Endodermal cell (in vitro differentiated cells): ENCODE data around the gene ASPSCR1. TPM values are rescaled to one million over a fixed set of nuclear protein-coding genes. Genes with fewer than 3 reads are reported as not detected.

ENCODE experiments used
- DNase-seq: peaks from one replicate; pipeline ENCODE4 v3.0.0-alpha.2; 2017
- H3K27ac ChIP-seq: 2 replicates; pipeline ENCODE4 v1.5.1; 2013; ENCODE audit warnings: mild to moderate bottlenecking, low read depth, low read length, moderate library complexity
- H3K27me3 ChIP-seq: 2 replicates; pipeline ENCODE4 v1.6.1; 2013; ENCODE audit warnings: mild to moderate bottlenecking, low read length, moderate library complexity; ENCODE audit not compliant: insufficient read depth, control insufficient read depth, poor library complexity, severe bottlenecking
- H3K36me3 ChIP-seq: 2 replicates; pipeline ENCODE4 v1.7.0; 2013; ENCODE audit warnings: mild to moderate bottlenecking, low read length, moderate library complexity; ENCODE audit not compliant: control insufficient read depth, insufficient read depth
- H3K4me1 ChIP-seq: one replicate; pipeline ENCODE4 v1.7.0; 2013; ENCODE audit warnings: low read length; ENCODE audit not compliant: control insufficient read depth, insufficient read depth
- H3K4me3 ChIP-seq: 2 replicates; pipeline ENCODE4 v1.5.1; 2013; ENCODE audit warnings: mild to moderate bottlenecking, low read length, moderate library complexity
- H3K9ac ChIP-seq: 2 replicates; pipeline ENCODE4 v1.6.1; 2013; ENCODE audit warnings: mild to moderate bottlenecking, low read length, moderate library complexity; ENCODE audit not compliant: poor library complexity, severe bottlenecking; ENCODE audit errors: extremely low read depth
- H3K9me3 ChIP-seq: 2 replicates; pipeline ENCODE4 v1.6.1; 2013; ENCODE audit warnings: mild to moderate bottlenecking, low read length, moderate library complexity; ENCODE audit not compliant: control insufficient read depth
- H3K27ac Mint-ChIP-seq: 2 replicates; pipeline ENCODE4 v1.8.0; 2020; ENCODE audit warnings: mixed read lengths
- H3K27me3 Mint-ChIP-seq: 2 replicates; pipeline ENCODE4 v1.8.0; 2021; ENCODE audit warnings: mild to moderate bottlenecking, mixed read lengths; ENCODE audit not compliant: insufficient read depth
- H3K36me3 Mint-ChIP-seq: 2 replicates; pipeline ENCODE4 v1.8.0; 2020; ENCODE audit warnings: low read depth, mixed read lengths
- H3K4me1 Mint-ChIP-seq: 2 replicates; pipeline ENCODE4 v1.8.0; 2020; ENCODE audit warnings: mixed read lengths
- H3K4me3 Mint-ChIP-seq: 2 replicates; pipeline ENCODE4 v1.8.0; 2020; ENCODE audit warnings: mild to moderate bottlenecking, moderate library complexity, mixed read lengths
- H3K9me3 Mint-ChIP-seq: 2 replicates; pipeline ENCODE4 v1.8.0; 2020; ENCODE audit warnings: mild to moderate bottlenecking, mixed read lengths
- CTCF ChIP-seq: fragments of 200-600 bp; sonication (generic); conservative IDR thresholded peaks from 2 replicates; pipeline ENCODE4 v1.5.0; 2021; ENCODE audit warnings: antibody characterized with exemption, mild to moderate bottlenecking
- WGBS, 2 experiments: methylation state at CpG; one replicate each; pipeline versions ENCODE4 v1.1.5 to v1.1.7; 2013; ENCODE audit warnings: missing lambda C conversion rate in 2 of 2, mixed read lengths in 1 of 2; ENCODE audit not compliant: insufficient coverage in 1 of 2, insufficient read length in 1 of 2; 5-methylcytosine and 5-hydroxymethylcytosine counted together
- total RNA-seq, 2 donors: library from RNA; stranded (reverse); fragmentation: NEBNext Ultra II Directional in 1 of 2; extraction: Animal tissue kit (Norgen Biotek cat#: 25700) in 1 of 2; gene quantifications; 2 replicates in 1 of 2; 3 replicates in 1 of 2; pipeline ENCODE4 v1.2.1, GENCODE V29; 2021

ASPSCR1 gene
- total RNA-seq, 2 donors from 2014 or later: 50.8 to 65.4 TPM

DNA sequence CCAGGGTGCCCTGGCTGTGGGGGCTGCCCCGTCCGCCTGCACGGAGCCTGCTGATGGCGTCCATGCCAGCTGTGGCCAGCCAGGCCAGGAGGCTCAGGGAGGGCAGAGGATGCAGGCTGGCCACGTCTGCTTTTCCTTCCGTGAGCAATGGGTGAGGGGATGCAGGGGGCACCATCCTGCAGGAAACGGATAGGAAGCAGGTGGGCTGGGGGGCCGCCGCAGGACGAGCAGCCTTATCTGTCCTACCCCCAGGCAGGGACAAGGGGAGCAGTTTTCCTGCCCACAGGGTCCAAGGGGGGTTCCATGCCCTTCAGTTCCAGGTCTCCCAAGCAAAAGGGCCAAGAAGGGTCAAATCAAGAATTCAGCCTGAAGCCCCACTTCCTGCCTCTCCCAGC, 81.4 kb downstream of the ASPSCR1 start:
- no peak for DNase-seq
- WGBS, 2 experiments: 95 to 97% methylated on average over 6 to 10 of the region's 10 CpGs
- Histone ChIP-seq H3K27me3 (no peaks in the 10 kb centered on the region), H3K27ac (no peak overlapping the region), H3K9me3 (no peaks in the 10 kb centered on the region), H3K4me1 (no peaks in the 10 kb centered on the region), H3K36me3 (peaks cover 37% of the 10 kb centered on the region), H3K4me3 (no peak overlapping the region), H3K9ac (no peak overlapping the region)
- H3K4me3 Mint-ChIP-seq: no peak overlapping the region
- no peak for TF ChIP-seq CTCF
- H3K9me3 Mint-ChIP-seq: no peaks in the 10 kb centered on the region
- no peaks in the 10 kb centered on the region for H3K27me3 Mint-ChIP-seq
- H3K4me1 Mint-ChIP-seq: no peaks in the 10 kb centered on the region
- no peak overlapping the region for H3K27ac Mint-ChIP-seq
- peaks cover 16% of the 10 kb centered on the region for H3K36me3 Mint-ChIP-seq

DNA sequence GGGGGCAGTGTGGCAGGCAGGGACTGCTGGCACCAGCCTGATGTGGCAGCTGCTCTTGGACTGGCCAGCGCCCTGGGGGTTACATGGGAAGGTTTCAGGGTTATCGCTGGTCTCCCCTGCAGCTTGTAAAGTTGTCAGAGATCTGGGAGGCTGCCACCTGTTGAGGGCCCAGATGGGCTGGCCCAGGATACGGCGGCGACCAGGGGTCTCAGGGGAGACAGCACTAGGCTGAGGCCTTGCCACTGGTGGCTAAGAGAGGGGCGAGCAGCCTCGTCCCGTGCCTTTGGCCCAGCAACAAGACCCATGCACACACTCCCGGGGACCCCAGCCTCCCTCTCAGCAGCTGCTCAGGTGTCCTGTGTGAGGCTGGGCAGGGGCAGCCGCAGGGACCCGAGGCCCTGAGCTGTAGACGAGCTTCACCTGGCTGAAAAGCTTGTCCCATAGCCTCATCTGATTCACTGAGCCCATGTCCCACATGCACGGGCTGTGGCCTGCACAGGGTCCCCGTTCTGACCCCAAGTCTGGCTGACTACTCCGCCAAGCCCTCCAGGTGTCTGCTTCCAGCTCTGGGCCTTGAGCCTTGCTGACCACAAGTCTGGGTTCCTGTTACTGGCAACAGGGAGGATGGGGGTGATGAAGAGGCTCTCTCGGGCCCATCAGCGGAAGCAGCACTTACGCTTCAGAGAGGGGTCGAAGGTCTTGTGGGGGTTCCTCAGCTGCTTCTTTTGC, 82.0 kb downstream of the ASPSCR1 start:
- no peak overlapping the region for H3K27ac Mint-ChIP-seq
- 93 to 95% methylated on average over 16 to 19 of the region's 19 CpGs for WGBS, 2 experiments
- no peak for DNase-seq

GRCh38 chr17:82060001-82060380, 82.6 kb downstream of the ASPSCR1 start:
- DNase-seq: no peak
- H3K36me3 Mint-ChIP-seq: peaks cover 14% of the 10 kb centered on the region
- Histone ChIP-seq H3K36me3 (peaks cover 33% of the 10 kb centered on the region), H3K27ac (no peak overlapping the region), H3K9ac (no peak overlapping the region), H3K4me1 (peaks cover 4% of the 10 kb centered on the region), H3K27me3 (no peaks in the 10 kb centered on the region), H3K9me3 (no peaks in the 10 kb centered on the region), H3K4me3 (no peak overlapping the region)
- WGBS, 2 experiments: 90 to 92% methylated on average over 8 to 16 of the region's 16 CpGs
- H3K4me3 Mint-ChIP-seq: no peak overlapping the region
- H3K4me1 Mint-ChIP-seq: no peaks in the 10 kb centered on the region
- no peak overlapping the region for H3K27ac Mint-ChIP-seq
- no peak for TF ChIP-seq CTCF
- no peaks in the 10 kb centered on the region for H3K27me3 Mint-ChIP-seq
- H3K9me3 Mint-ChIP-seq: no peaks in the 10 kb centered on the region

More for the DNA sequence above, 82.0 kb downstream of the ASPSCR1 start:
- Mint-ChIP-seq H3K9me3 (no peaks in the 10 kb centered on the region), H3K27me3 (no peaks in the 10 kb centered on the region), H3K36me3 (peaks cover 16% of the 10 kb centered on the region), H3K4me3 (no peak overlapping the region), H3K4me1 (no peaks in the 10 kb centered on the region)
- Histone ChIP-seq H3K4me1 (peaks cover 3% of the 10 kb centered on the region), H3K9ac (no peak overlapping the region), H3K4me3 (no peak overlapping the region), H3K27ac (no peak overlapping the region), H3K36me3 (peaks cover 38% of the 10 kb centered on the region), H3K27me3 (no peaks in the 10 kb centered on the region), H3K9me3 (no peaks in the 10 kb centered on the region)
- no peak for TF ChIP-seq CTCF
